ENCODE results near the gene MACROH2A1.

Gene MACROH2A1

DNA sequence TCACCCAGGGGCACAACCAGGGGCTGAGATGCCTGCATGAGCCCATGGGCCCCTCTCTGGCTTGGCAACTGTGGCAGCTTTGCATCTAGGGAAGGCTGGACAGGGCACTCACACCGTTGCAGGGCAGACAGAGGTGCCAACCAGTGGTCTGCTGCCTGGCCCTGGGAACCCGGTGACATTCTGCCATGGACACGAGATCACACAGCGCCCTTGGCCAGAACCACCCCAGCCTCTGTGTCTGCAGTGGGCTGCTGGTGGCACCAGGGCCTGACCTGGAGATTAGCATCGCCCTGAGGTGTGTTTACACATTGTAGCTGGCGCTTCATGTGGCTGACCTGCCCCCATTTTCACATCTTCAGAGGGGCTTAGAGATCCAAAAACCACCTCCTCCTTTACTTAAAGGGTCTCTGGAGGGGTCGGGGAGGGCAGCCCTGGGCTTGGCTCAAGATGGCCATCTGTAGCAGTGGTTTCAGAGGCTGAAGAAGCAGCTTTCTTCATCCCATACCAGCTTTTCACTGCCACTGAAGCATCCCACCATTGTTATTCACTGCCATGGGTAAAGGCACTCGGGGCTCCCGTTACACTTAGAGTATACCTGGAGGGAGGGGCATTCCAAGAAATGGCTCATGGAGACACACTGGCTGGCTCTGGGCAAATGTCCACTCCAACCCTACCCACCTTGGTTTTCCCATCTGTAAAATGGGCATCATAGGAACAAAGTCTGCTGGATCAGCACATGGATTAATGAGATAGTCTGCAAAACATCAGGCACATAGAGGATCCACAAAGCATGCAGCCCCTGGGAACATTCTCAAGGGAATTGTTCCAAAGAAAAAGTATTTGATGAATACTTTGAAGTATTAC lies 36.7 kb upstream of the MACROH2A1 start:
- DNase-seq = no peak

DNA sequence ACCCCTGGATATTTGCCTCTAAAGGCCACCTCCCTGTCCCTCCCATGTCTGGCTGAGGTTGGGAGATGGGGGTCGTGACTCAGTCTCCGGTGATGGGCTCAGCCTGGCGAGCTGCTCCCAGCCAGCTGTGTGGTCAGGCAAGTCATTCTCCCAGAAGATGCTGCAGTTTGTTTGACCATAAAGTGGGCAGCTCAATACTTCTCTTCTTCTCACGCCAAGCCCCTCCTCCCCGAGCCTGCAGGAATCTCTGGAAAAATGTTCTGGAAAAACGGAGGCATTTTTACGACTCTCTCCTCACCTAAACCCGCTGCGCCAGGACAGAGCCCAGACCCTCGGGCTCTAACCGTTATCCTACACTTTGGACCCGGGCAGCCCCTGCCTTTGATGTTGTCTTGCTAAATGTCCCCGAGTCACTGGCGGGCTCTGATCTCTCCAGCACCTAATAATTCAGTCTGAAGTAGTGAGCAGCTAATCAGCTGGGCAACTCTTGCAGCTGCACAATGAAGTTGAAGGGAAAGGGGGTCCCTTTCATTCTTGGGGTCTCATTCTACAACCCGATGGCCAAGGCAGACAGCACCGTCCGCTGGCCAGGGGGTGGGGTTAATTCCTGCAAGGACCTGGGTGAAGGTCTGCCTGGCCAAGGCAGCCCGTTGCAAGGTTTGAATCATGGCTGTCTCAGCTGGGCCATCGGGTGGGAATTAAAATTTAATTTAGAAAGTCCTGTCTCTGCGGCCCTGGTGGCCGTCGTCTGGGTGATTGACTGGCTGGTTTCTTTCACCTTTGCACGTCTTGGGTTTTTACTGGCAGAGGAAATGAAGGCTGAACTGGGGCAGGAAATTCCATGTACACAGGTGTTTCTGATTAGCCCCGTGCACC lies 35.8 kb upstream of the MACROH2A1 start:
- DNase-seq = no peak

DNA sequence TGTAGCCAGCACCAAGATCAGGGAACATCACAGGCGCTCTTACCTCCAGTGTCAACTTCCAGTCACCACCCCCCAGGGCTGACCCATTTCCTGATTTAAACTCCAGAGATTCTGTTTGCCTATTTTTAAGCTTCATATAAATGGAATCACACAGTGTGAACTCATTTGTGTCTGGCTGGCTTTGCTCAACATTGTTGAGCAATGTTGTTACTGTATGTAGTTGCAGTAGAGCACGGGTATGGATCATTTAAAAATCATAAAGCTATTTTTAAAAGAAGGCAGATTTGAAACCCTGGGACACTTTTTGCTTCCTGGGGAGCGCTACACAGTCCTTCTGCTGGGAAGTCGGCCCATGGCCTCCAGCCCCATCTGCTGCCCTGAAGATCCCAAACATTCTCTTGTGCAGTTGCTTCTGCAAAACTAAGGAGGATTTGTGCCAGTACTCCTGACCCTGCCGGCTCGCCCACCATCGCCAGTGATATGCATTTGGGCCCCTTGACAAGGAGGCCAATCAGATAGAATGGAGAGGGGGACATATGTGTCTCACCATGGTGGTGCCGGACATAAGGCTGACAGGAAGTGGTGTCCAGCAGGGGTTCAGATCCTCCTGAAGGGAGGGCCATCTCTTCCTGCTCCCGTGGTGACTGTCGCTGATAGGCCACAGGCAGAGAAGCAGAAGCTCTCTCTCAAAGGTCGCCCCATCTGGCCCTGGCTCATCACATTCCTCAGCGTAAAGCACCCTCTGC lies 34.8 kb upstream of the MACROH2A1 start:
- DNase-seq = no peak

DNA sequence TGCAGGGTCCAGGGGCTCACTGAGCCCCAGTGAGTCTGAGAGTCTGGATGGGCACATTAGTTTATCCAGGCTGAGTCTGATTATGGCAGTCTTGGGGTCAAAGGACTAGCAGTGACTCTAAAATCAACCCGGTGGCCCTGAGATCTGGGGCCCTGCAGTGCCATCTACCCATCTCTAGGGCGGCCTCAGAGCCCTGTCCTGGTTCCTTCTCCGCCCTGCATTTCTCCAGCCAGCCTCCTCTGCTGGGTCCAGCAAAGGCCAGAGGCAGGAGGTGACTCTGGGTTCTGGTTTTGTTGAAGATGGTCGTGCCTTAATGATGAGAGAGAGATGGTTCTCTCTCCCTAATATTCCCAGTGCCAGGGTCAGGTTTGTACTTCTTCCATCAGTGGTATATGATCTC lies 33.1 kb upstream of the MACROH2A1 start:
- no peak for DNase-seq

DNA sequence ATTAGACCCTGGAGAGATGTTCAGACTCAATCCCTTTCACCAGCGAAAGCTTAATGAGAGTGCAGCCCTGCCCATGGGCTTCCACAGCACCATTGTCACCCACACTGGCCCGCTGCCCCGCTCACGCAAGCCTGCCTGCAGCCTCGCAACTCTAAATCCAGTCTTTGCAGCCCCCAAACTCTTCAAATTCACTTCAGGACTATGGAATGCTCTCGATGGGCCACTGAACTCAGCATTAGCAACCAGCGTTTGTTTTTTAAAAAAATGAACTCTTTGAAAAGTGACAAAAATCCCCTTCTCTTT lies 31.1 kb upstream of the MACROH2A1 start:
- DNase-seq = no peak

DNA sequence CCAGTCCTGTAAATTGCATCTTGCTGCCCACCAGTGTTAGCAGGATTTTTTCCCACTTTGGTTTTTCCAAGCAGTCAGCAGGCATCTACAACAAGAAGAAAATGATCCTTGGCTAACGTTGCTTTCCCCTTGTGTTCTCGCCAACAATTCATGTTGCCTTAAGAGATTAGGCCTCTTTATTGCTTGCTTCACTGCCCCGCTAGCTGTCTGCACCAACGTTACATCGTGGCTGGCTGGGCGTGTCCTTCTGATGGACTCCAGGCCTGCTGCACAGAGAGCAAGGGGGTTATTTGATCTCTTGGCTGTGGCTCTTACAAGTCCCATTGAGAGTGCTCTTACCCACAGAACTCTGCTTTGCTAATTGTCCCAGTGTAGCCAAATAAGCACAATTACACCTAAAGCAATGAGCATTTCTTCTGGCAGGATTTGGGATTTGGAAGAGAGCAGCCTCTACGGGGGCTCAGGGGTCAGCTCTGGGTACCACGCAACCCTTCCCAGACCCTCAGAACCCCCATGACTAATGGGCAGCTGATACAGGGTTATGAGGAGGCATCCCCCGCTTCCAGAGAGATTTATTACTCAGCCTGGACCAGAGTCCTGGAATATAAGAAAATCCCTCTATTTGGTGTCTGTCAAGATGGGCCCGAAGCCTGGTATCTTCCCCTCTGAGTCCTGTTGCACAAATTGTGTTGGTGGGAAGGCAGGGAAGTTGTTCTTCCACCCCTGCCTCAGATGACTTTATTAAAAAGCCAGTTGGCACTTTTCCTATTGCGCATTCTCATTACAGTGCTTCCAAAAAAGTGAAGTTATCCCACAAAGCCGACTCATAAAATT lies 30.5 kb upstream of the MACROH2A1 start:
- DNase-seq = no peak

DNA sequence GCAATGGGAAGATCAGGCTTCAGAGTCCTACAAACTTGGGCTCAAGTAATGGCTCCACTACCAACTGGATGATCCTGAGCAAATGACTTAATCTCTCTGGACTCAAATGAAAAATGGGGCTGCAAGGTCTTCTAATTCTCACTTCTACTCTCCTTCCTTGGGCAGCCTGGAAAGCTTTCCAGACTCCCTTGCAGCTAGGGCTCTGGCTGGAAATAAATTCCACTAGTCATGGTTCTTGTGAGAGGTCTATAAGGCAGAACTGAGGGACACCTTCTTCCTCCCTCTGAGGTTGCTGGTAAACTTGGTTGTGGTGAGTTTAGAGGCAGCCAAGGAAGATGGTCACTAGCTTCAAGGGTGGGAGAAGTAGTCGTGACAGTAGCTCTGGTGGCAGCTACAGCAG lies 29.6 kb upstream of the MACROH2A1 start:
- no peak for DNase-seq

DNA sequence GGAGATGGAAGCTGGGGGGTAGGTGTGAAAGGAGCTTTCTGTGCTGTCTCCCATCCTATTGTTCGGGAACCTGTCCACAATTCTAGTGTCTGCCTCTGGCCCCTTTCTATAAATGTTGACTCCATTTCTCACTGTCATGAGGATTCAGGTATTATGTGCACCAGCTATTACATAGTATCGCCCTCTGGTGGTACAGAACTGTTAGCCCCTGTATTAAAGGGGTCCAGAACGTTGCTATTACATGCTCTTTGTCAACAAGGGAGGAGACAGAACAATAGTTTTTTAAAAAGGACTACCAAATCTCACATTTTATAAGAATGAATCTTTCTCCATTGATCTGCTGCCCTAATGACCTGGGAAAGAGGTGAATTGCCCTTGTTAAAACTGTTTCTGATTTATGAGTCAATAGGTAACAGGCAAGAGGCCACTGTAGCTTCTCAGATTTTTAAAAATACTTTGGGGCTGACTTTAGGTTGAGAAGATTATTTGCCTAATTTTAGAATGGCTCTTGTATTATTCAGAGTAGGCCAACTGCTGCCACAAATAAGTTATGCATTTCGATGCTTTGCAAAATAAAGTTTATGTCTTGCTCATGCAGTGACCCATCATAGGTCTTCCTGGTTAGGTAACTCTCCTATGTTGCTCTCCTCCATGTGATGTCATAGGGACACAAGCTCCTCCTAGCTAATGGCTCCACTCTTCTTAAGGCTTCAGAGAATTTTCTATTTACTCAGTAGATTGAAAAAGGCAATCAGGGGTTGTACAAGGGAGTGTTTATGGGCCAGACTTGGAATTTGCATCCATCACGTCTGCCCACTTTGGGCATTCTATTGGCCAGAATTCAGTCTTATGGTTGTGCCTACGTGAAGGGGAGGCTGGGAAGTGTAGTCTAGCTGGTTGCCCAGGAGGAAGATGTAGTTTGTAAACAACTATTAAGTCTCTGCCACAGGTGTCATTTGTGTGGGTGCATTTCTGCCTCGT lies 27.4 kb upstream of the MACROH2A1 start:
- DNase-seq = peak; percentile 31

DNA sequence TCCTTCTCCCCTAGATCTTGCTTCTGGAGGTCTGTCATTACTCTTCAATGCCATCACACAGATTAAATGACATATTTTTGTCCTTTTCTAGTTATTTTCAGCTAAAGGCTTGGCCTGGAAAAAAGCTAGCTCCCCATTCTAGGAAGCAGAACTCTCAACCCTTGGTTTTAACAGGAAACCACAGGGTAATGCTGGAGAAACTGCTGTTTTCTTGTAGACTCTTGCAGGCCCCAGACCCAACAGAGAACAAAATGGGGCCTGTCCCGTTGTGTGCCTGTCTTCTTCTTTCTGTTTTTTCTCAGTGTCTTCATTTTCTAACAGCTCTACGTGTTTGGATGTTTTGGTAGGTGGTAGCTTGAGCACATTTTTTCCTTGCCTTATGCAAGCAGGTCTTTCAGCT lies 26.6 kb upstream of the MACROH2A1 start:
- no peak for DNase-seq

DNA sequence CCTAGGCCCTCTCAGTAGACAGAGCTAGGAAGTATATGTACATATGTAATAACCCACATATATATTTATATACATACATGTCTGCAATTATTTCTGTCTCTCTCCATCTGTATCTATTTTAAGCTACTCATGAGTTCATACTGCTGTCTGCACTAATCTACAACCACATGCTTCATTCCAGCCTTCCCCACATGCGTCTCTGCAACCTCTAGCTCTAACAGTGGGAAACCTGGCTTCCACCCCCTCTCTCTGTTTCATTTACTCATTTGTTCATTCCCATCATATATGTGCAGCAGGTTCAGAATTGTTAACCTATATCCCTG lies 24.8 kb upstream of the MACROH2A1 start:
- DNase-seq = no peak

DNA sequence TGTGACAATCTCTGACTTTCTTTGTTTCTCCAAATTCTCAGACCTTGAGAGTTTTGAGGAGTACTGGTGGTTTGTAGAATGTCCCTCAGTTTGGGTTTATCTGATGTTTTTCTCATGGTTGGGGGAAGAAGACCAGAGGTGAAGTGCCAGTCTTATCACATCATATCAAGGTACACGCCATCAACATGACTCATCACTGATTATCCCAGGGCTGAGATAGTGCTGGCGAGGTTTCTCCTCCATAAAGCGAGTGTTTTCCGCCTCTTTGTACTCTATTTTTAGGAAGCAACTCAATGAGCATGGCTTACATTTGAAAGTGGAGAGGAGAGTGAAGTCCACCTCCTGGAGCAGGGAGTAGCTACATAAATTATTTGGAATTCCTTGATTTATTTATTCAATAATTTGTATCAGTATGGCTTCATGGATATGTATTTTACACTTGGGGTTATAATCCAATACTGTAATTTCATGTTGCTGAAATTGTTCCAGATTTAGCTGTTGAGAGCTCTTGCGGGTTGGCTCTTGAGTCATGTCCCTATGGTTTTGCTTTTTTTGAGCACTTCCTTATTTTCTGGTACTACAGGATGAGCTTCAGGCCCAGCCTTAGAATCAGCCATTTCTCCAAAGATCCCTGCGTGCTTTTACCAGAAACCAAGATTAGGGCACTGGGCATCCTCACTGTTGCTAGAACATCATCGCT lies 24.3 kb upstream of the MACROH2A1 start:
- DNase-seq = no peak

DNA sequence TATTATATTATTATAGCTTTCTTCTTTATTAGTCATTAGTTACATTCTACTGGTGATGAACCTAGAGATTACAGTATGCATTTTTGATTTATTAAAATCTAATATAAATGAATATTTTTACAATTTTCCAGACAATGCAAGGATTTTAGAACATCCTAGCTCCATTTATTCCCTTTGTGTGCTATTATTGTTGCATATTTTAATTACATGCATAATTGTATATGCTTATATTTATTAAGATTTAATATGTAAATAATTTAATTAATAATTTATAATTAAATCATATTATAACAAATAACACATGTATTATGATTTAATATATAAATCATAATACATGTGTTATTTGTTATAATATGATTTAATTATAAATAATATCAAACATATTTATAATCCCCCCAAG lies 23.4 kb upstream of the MACROH2A1 start:
- no peak for DNase-seq

DNA sequence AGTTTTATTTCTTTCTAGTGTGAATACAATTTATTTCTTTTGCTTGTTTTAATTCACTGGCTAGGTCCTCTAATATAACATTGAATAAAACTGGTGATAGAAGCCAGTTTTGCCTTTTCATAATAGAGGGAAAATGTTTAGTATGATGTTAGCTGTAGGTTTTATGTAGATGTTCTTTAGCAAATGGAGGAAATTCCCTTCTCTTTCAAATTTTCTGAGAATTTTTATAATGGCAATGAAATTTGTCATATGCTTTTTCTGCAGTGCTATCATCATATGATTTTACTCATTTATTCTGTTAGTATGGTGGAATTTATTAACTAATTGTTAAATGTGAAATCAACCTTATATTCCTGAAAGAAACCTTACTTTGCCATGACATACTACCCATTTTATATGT lies 18.1 kb upstream of the MACROH2A1 start:
- no peak for DNase-seq

DNA sequence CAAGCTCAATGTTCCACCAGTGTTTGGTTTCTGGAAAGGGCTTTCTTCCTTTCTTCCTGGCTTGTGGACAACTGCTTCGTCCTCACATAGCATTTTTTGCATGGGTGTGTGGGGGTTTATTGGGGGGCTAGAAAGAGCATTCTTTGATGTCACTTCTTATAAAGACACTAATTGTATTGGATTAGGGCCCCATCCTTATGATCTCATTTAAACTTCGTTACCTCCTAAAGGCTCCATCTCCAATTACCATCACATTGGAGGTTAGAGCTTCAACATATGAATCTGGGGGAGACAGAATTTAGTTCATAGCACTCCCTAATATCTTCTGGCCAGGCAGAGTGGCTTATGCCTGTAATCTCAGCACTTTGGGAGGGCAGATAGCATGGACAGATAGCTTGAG lies 6.1 kb upstream of the MACROH2A1 start:
- DNase-seq = no peak

DNA sequence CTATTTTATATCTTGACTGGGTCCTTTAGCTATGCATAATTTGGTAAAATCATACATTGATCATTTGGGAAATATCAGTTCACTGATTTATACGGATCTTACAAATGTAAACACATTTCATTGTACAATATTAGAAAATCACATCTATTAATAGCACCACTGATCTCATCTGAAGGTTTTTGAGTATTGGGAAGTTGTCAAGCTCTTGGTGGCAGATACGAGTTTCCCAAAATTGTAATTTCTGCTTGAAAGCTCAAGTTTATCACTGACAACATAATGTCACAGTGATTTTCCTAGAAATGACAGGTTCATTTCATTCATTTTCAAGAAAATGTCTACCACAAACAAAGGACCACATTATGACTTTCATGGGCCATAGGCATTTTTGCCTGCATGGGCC lies 3.0 kb upstream of the MACROH2A1 start:
- no peak for DNase-seq

DNA sequence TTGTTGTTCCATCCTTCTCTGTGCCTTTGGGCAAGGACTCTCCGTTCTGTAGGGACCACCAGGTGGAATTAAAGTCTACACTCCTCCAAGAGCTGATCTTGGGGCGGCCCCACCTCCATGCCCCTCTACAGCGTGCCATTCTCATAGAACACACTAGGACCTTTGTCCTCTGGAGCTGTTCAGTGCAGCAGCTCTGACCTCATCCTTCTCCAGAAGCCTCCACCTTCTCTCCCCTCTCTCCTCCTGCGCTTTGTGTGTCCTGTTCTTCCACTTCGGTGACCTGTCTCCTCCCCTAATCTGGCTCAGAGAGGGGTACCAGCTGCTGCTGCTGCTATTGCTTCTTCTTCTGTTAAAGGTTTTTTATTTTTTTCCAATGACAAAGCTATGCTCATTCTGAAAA lies 1.8 kb upstream of the MACROH2A1 start:
- DNase-seq = no peak

DNA sequence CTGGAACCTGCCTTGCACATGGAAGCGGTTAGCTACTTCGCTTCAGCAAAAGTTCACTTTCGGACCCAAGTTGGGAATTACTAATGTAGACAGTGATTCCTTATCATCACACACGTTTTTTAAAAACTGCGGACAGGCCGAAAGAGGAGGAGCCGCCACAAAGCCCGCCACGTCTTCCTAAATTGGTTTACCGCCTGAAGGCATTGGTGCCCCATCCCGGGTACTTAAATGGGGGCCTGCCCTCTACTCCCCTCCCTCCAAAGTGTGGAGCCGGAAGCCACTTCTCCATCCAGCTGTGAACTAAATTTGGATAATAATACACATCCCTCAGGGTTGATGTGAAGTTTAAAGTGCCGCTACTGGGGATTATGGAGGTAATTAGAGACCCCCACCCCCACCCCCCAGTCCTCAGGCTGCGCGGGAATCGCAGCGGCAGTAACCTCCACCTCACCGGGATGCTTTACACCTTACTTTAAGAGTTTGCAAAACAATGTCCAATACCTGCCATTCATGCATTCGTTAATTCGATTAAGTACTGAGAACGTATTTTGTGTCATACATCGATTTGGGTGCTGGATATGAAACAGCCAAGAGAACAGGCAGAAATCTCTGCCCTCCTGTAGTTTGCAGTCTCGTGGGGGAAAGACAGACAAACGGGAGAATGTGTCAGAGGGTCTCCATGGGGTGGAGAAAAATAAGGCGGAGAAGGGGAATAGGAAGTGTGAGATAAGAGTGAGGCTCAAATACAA lies 937 bp upstream of the MACROH2A1 start:
- no peak for DNase-seq

DNA sequence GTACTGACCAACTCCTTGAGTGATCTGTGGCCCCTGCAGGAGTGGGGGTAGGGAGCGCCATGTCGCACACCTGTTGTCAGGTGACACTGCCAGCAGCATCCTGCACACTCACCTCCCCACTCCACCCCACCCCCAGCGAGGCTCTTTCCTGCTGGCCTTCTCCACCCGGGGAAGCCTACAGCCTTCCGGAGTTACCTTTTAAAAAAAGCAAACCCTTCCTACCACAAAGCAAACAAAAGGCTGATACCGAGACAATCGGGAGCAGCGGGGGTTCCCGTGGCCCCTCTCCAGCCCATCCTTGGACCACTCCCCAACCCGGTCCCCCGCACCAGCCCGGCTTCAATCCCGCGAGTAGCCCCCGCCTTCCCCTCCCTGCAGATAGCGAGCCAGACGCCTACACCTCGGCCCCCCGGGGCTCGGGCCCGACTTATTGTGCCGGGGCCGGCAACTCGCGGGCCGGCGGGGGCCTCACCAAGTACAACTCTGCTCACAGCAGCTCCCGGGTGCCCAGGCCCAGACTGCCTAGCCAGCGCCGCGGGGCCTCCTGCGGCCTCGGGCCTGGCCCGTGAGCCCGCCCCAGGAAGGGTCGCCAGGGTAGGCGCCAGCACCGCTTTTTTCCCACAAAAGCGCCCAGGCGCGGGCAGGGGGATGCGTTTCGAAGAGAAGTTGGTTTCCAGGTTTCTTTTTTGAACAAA lies 724 bp downstream of the MACROH2A1 start:
- peak; percentile 70 for DNase-seq

DNA sequence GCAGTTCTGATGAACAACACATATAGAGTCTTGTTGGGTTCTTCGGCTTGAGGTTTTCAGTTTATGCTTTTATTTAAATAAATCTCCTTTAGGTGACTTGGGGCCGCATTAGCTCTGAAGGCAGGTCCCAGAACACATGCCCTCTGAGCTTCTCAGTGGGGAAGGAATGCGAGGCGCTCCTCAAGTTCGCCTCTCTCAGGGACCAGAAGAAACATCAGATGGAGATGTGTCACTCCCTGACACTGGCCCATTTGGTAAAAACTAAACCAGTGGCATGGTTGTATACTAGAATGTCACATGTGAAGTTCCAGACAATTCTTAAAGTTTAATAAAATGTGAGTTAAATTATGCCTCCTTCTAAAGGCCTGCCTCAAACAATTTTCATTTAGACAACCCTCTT lies 1.9 kb downstream of the MACROH2A1 start:
- DNase-seq = no peak
